Gastrocnemius medialis (tissue), 4 donors: Measurements from ENCODE around the gene ZSCAN30.

Source experiments
- CTCF ChIP-seq, 5 experiments: fragments of 450-650 bp in 3 of 5; fragments of 200-600 bp in 2 of 5; sonication (generic) in 2 of 5; IDR thresholded peaks in 4 of 5; conservative IDR thresholded peaks in 1 of 5; 1 replicate in 4 of 5; 2 replicates in 1 of 5; pipeline ENCODE4 v1.5.1; 2016 to 2019; ENCODE audit warnings: antibody characterized with exemption in 5 of 5, mild to moderate bottlenecking in 3 of 5, moderate library complexity in 3 of 5
- POLR2A ChIP-seq, 2 donors: fragments of 450-650 bp; IDR thresholded peaks; one replicate each; pipeline ENCODE4 v1.6.1; 2017; ENCODE audit warnings: antibody characterized with exemption in 2 of 2, mild to moderate bottlenecking in 2 of 2, moderate library complexity in 2 of 2

- TF ChIP-seq CTCF (IDR thresholded peaks at IDR 0.05 in 4 of 5, conservative IDR thresholded peaks at IDR 0.05 in 1 of 5), result no peak
- TF ChIP-seq POLR2A (IDR thresholded peaks at IDR 0.05), result no peak
These were observed 736 bp downstream of the ZSCAN30 start for GRCh38 chr18:35289293-35289692.
